GM12864 (cell line): ENCODE results near the gene ZNF354C.

Source experiments
- DNase-seq: peaks from one replicate; pipeline ENCODE4 v3.0.0-alpha.2; 2011; ENCODE audit warnings: low read depth
- H3K4me3 ChIP-seq: 2 replicates; pipeline ENCODE4 v1.5.1; 2011; ENCODE audit warnings: mild to moderate bottlenecking, low read depth, low read length, control low read depth
- CTCF ChIP-seq: IDR thresholded peaks from 2 replicates; pipeline ENCODE4 v1.5.1; 2011; ENCODE audit warnings: low read depth, mild to moderate bottlenecking, moderate library complexity, low read length, control low read depth, inconsistent platforms; ENCODE audit errors: missing control alignments

The ZNF354C gene

GRCh38 chr5:179054876-179055275, 5.3 kb upstream of the ZNF354C start:
- no peak overlapping the region for H3K4me3 ChIP-seq
- no peak for DNase-seq
- no peak for TF ChIP-seq CTCF

- TF ChIP-seq CTCF, result no peak
- no peak for DNase-seq
- no peak overlapping the region for H3K4me3 ChIP-seq
These were observed 4.7 kb upstream of the ZNF354C start for GRCh38 chr5:179055436-179055835.

- no peak for TF ChIP-seq CTCF
- DNase-seq, result no peak
- no peak overlapping the region for H3K4me3 ChIP-seq
These were observed 4.3 kb upstream of the ZNF354C start for GRCh38 chr5:179055841-179056240.

DNA sequence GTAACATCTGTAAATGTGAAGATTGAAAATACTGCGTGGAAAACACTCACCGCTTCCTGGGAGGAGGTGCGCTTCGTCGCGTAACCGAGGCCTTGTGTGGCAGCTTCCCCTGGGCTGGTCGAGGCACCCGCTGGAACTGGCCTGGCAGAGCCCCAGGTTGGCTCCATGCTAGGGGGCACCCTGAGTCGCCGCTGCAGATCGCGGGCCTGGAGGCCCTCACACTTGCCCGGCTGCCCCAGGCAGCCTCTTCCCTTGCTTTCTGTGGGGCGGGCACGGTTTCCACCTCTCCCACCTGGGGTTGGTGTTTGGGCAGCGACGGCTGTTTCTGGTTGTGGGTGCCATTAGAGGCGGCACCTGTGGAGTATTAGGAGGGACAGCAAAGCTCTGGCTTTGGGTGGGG, 852 bp downstream of the ZNF354C start:
- no peak for TF ChIP-seq CTCF
- H3K4me3 ChIP-seq, result no peak overlapping the region
- DNase-seq, result no peak

DNA sequence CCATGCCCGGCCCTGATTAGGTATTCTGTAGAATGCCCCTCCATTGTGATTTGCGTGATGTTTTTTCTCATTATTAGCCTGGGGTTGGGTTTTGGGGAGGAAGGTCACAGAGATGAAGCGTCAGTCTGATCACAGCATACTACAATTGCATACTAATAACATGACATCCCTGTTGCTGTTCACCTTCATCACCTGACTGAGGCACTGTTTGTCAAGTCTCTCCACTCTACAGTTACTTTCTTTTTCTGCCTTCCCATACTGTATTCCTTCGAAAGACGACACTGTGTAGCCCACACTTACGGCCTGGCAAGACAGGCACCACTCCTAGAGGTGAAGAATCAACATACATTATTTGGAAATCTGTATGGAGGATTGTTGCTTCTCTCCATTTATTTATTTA, 5.5 kb downstream of the ZNF354C start:
- no peak for TF ChIP-seq CTCF
- no peak for DNase-seq
- H3K4me3 ChIP-seq, result no peak overlapping the region

- H3K4me3 ChIP-seq, result no peak overlapping the region
- TF ChIP-seq CTCF, result no peak
These were observed 19.2 kb downstream of the ZNF354C start for GRCh38 chr5:179079165-179079987.

DNA sequence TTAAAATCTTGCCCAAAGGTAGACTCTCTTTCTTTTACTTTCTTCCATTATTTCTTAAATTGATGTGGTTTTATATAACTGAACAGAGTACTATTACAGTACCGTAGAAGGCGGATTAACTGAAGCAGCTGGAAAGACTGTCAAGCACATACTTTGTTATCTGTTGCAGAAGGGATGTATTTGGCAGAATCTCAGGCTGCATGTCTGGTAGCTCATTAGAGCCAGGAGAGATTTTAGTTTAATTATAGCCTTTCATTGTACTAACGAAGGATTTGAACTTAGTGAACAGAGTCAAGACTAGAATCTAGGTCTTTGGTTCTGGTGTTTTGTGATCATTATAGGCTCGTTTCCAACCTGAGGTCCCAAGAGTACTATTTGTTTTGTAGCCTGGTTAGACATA, 20.6 kb downstream of the ZNF354C start:
- no peak for DNase-seq
- TF ChIP-seq CTCF, result no peak
- no peak overlapping the region for H3K4me3 ChIP-seq

More at GRCh38 chr5:179079165-179079987, 19.2 kb downstream of the ZNF354C start:
- no peak for DNase-seq
